GM12878 (cell line): ENCODE data around the gene NFILZ. TPM values are rescaled to one million over a fixed set of nuclear protein-coding genes. Genes with fewer than 3 reads are reported as not detected.

Experiments
- ATAC-seq: fragments of 200-7000 bp; cut with Tn5 transposase; 3 replicates; pipeline ENCODE4 v1.9.1; 2020; ENCODE audit warnings: mild to moderate bottlenecking, moderate library complexity
- BruUV-seq: library from RNA; stranded (reverse); fragments of 400-500 nt; replicated peaks from 2 replicates; lab custom pipeline; 2021; lab: Mats Ljungman, UMichigan
- CTCF ChIA-PET: fragments of 300-600 bp; sonication (Branson Sonifier 250); formaldehyde crosslinking; extraction: SDS; loops from one replicate; lab custom pipeline; 2021; ENCODE audit warnings: inconsistent platforms; lab: Yijun Ruan, JAX
- POLR2A ChIA-PET: fragments of 350-600 bp; formaldehyde crosslinking; extraction: SDS; loops from one replicate; lab custom pipeline; 2021; ENCODE audit warnings: inconsistent platforms; lab: Charles Lee
- RAD21 ChIA-PET: fragments of 300-600 bp; sonication (Branson Sonifier 250); formaldehyde crosslinking; loops from one replicate; lab custom pipeline; 2023; ENCODE audit warnings: antibody characterized with exemption; ENCODE audit not compliant: unreplicated experiment; lab: Charles Lee
- SMC1A ChIA-PET: fragments of 300-600 bp; sonication (Branson Sonifier 250); formaldehyde crosslinking; loops from one replicate; lab custom pipeline; 2023; ENCODE audit not compliant: unreplicated experiment, uncharacterized antibody; lab: Charles Lee
- DNase-seq: peaks from one replicate; pipeline ENCODE4 v3.0.0-alpha.2; 2011; ENCODE audit warnings: low read depth, low spot score
- FAIRE-seq: peaks from 3 replicates; lab custom pipeline; 2011; peaks lifted over from hg19 to GRCh38; lab: Jason Lieb, UNC
- H2AFZ ChIP-seq: 2 replicates; pipeline ENCODE4 v1.6.0; 2011; ENCODE audit warnings: low read depth, low read length, control low read depth; ENCODE audit not compliant: control insufficient read depth
- H3K27ac ChIP-seq: 2 replicates; pipeline ENCODE4 v1.5.1; 2011; ENCODE audit warnings: control low read depth; ENCODE audit not compliant: control insufficient read depth, insufficient read depth
- H3K27me3 ChIP-seq, 2 experiments: replicated peaks in 1 of 2; 2 replicates each; pipeline versions ENCODE4 v1.6.0 to v1.6.1; 2011; ENCODE audit warnings: low read length in 1 of 2; ENCODE audit not compliant: control insufficient read depth in 2 of 2, insufficient read depth in 2 of 2
- H3K36me3 ChIP-seq, 2 experiments: 2 replicates each; pipeline ENCODE4 v1.5.1; 2011; ENCODE audit warnings: low read length in 1 of 2; ENCODE audit not compliant: control insufficient read depth in 2 of 2, insufficient read depth in 2 of 2
- H3K4me1 ChIP-seq: 2 replicates; pipeline ENCODE4 v1.6.1; 2011; ENCODE audit warnings: mild to moderate bottlenecking, low read length, moderate library complexity, mixed read lengths; ENCODE audit not compliant: control insufficient read depth, insufficient read depth
- H3K4me2 ChIP-seq: 2 replicates; pipeline ENCODE4 v1.6.0; 2011; ENCODE audit warnings: control low read depth; ENCODE audit not compliant: control insufficient read depth, insufficient read depth
- H3K4me3 ChIP-seq: fragments of 200-600 bp; sonication (generic); 2 replicates; pipeline ENCODE4 v1.5.1; 2016
- H3K79me2 ChIP-seq: 2 replicates; pipeline ENCODE4 v1.6.0; 2011; ENCODE audit warnings: low read length; ENCODE audit not compliant: control insufficient read depth, insufficient read depth
- H3K9ac ChIP-seq: 2 replicates; pipeline ENCODE4 v1.8.0; 2011; ENCODE audit warnings: low read length, control low read depth, mixed read lengths; ENCODE audit not compliant: control insufficient read depth, insufficient read depth
- H3K9me3 ChIP-seq: replicated peaks from 3 replicates; pipeline ENCODE4 v1.5.1; 2011; ENCODE audit warnings: mild to moderate bottlenecking, low read length; ENCODE audit not compliant: control insufficient read depth, insufficient read depth
- H4K20me1 ChIP-seq: 2 replicates; pipeline ENCODE4 v1.6.0; 2011; ENCODE audit not compliant: control insufficient read depth, insufficient read depth
- POLR2AphosphoS2 ChIP-seq: IDR thresholded peaks from 2 replicates; pipeline ENCODE4 v1.6.1; 2011; ENCODE audit warnings: low read depth, mild to moderate bottlenecking, low read length, improper control_type of control experiment, moderate library complexity
- SIN3A ChIP-seq: IDR thresholded peaks from 2 replicates; pipeline ENCODE4 v1.6.1; 2012; ENCODE audit warnings: low read depth, low read length, improper control_type of control experiment
- ZNF384 ChIP-seq: IDR thresholded peaks from 2 replicates; pipeline ENCODE4 v1.6.1; 2012; ENCODE audit warnings: low read depth, mild to moderate bottlenecking, low read length, improper control_type of control experiment, borderline replicate concordance
- ZNF622 ChIP-seq: fragments of 450-650 bp; IDR thresholded peaks from 2 replicates; pipeline ENCODE4 v1.6.1; 2017; ENCODE audit warnings: mild to moderate bottlenecking, inconsistent platforms
- WGBS: methylation state at CpG from one replicate; pipeline ENCODE4 v1.1.6; 2016; ENCODE audit warnings: low lambda C conversion rate; ENCODE audit not compliant: insufficient replicate concordance, insufficient coverage; ENCODE audit errors: missing lambda C conversion rate; 5-methylcytosine and 5-hydroxymethylcytosine counted together
- in situ Hi-C: fragments of 300-500 bp; cut with MboI; formaldehyde crosslinking; loops from 9 replicates; pipeline ENCODE4 v1.14.3; 2018; ENCODE audit warnings: mixed read lengths
- intact Hi-C: fragments of 100-400 bp; cut with micrococcal nuclease; formaldehyde crosslinking; loops from one replicate; pipeline ENCODE4 v1.14.2; 2022; ENCODE audit not compliant: unreplicated experiment
- polyA plus RNA-seq, 11 experiments: library from polyadenylated mRNA; depleted of rRNA in 4 of 11; unstranded in 6 of 11; stranded (reverse) in 5 of 11; fragments of >200 nt; fragmentation: Nextera tagmentation in 4 of 11; fragmentation: Illumina TruSeq in 1 of 11; extraction: Ambion mirVana in 4 of 11; extraction: Trizol in 1 of 11; gene quantifications; 1 replicate in 1 of 11; 2 replicates in 10 of 11; pipeline versions ENCODE4 v1.2.1 to v1.2.3, GENCODE V29; 2011 to 2016; ENCODE audit warnings: inconsistent platforms in 2 of 11, missing spikeins in 2 of 11, low read depth in 1 of 11
- total RNA-seq, 4 experiments: library from RNA; depleted of rRNA in 3 of 4; stranded (reverse); fragments of >200 nt in 3 of 4; fragmentation: Illumina TruSeq in 1 of 4; extraction: Trizol in 1 of 4; gene quantifications; 2 replicates each; pipeline versions ENCODE4 v1.2.1 to v1.2.3, GENCODE V29; 2013 to 2021
- TF ChIP-seq, protein P1 (sequence below): IDR thresholded peaks from 2 replicates; pipeline ENCODE4 v1.6.1; 2011; ENCODE audit warnings: borderline replicate concordance, low read depth, mild to moderate bottlenecking, moderate library complexity, low read length; ENCODE audit not compliant: insufficient read depth, poor library complexity, severe bottlenecking

The NFILZ gene
- total and polyA plus RNA-seq, 10 of the 15 experiments (the other 5 are each of a cell fraction or from before 2014, with no cell fraction given): not detected

DNA sequence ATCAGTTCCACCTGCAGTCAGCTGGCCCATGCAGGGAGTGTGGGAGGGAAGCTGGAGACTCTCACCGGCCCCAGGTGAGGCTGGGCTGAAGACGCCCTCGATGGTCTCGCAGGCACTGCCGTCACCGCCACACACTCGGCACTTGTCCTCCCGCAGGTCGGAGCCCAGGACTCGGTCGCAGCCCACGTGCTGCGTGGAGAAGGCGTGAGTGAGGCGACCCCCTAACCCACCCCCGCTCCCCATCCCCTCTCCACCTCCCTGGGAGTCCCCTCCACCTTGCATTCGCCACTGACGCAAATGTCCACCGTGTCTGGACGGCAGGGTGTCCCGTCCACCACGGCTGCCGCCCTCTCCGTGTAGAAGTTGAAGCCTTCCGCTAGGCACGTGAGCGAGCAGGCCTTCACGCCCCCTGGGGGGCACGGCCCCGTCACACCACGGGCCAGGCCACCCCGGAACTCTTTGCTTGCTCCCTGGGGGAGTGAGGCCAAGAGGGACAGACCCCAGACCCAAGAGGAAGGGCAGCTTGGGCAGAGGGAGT is 41.2 kb upstream of the NFILZ start:
- ChIA-PET CTCF (interaction anchor here (1.5 to 2.5 kb wide), 2 partner anchors 11 to 27 kb away, joined by 4 to 13 read pairs; no protein-coding TSS in a partner anchor), RAD21 (no interaction called here), POLR2A (no interaction called here), SMC1A (no interaction called here)
- H3K9me3 ChIP-seq: peaks cover 6% of the 10 kb centered on the region; the same call in 2 of the 3 replicates
- no peak overlapping the region for H3K27ac ChIP-seq
- TF ChIP-seq ZNF622 (no peak), POLR2AphosphoS2 (no peak), SIN3A (no peak), ZNF384 (no peak)
- TF ChIP-seq, protein P1, sequence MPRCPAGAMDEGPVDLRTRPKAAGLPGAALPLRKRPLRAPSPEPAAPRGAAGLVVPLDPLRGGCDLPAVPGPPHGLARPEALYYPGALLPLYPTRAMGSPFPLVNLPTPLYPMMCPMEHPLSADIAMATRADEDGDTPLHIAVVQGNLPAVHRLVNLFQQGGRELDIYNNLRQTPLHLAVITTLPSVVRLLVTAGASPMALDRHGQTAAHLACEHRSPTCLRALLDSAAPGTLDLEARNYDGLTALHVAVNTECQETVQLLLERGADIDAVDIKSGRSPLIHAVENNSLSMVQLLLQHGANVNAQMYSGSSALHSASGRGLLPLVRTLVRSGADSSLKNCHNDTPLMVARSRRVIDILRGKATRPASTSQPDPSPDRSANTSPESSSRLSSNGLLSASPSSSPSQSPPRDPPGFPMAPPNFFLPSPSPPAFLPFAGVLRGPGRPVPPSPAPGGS: no peak
- no peak overlapping the region for H2AFZ ChIP-seq
- intact Hi-C loops (no loop called here), in situ Hi-C loops (no loop called here)
- no peaks in the 10 kb centered on the region for H4K20me1 ChIP-seq
- H3K4me3 ChIP-seq: no peak overlapping the region
- ATAC-seq: no peak
- no peaks in the 10 kb centered on the region; a peak in 1 of 4 replicates for H3K27me3 ChIP-seq
- no TSS peak for BruUV-seq
- H3K9ac ChIP-seq: no peak overlapping the region
- no peaks in the 10 kb centered on the region for H3K79me2 ChIP-seq
- H3K4me1 ChIP-seq: no peaks in the 10 kb centered on the region
- no peak for FAIRE-seq
- WGBS: 57% methylated on average over 31 of the region's 32 CpGs
- H3K36me3 ChIP-seq: no peaks in the 10 kb centered on the region
- no peak overlapping the region for H3K4me2 ChIP-seq
- no peak for DNase-seq
